ENCODE results near the gene STX2.
"Not testable (repeated sequence)": the region's sequence is repeated elsewhere in the genome, so short reads cannot be mapped to it uniquely, and the experiment has no call there.

STX2 gene

DNA sequence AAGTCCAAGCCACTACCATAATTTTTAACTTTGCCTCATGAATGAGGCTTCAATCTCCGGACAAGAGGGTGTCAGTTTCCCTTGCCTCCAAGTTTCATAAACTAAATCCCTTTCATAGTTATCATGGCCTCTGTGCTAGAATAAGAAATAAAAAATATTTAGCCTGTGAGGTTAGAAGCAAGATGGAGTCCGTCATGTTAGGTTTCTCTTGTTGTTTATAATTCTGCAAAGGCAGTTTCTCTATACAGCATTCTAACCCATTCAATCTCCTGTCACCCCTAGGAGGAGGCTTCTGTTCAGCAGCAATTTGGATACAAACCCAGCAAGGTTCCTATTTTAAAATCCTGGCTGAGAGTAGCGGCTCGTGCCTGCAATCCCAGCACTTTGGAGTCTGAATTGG lies 17.0 kb upstream of the STX2 start:
- in situ Hi-C loops (cut with MboI; ENCODE audit: low sequenced_read_pairs, unreplicated experiment), result no loop called here

GRCh38 chr12:130850418-130851021 lies 11.5 kb upstream of the STX2 start:
- no peak for TF ChIP-seq CTCF (IDR thresholded peaks at IDR 0.05; ENCODE audit: borderline replicate concordance, control extremely low read depth, extremely low read depth, insufficient read depth, missing control alignments)
- in situ Hi-C loops (cut with MboI; ENCODE audit: low sequenced_read_pairs, unreplicated experiment), result no loop called here

More for the DNA sequence above, 17.0 kb upstream of the STX2 start:
- DNase-seq (ENCODE audit: low spot score), result no peak
- TF ChIP-seq CTCF (IDR thresholded peaks at IDR 0.05; ENCODE audit: borderline replicate concordance, control extremely low read depth, extremely low read depth, insufficient read depth, missing control alignments), result no peak

GRCh38 chr12:130849561-130850417 lies 10.7 kb upstream of the STX2 start:
- no peak for TF ChIP-seq CTCF (IDR thresholded peaks at IDR 0.05; ENCODE audit: borderline replicate concordance, control extremely low read depth, extremely low read depth, insufficient read depth, missing control alignments)
- in situ Hi-C loops (cut with MboI; ENCODE audit: low sequenced_read_pairs, unreplicated experiment), result no loop called here
- no peak for DNase-seq (ENCODE audit: low spot score)

More at GRCh38 chr12:130850418-130851021, 11.5 kb upstream of the STX2 start:
- no peak for DNase-seq (ENCODE audit: low spot score)

- DNase-seq (ENCODE audit: low spot score), result not testable (repeated sequence)
These were observed 9.8 kb upstream of the STX2 start for GRCh38 chr12:130848785-130849305.

GRCh38 chr12:130848105-130848504 lies 9.1 kb upstream of the STX2 start:
- DNase-seq (ENCODE audit: low spot score); in situ Hi-C loops (cut with MboI; ENCODE audit: low sequenced_read_pairs, unreplicated experiment): not testable (repeated sequence)

More at GRCh38 chr12:130848785-130849305, 9.8 kb upstream of the STX2 start:
- in situ Hi-C loops (cut with MboI; ENCODE audit: low sequenced_read_pairs, unreplicated experiment), result not testable (repeated sequence)

DNA sequence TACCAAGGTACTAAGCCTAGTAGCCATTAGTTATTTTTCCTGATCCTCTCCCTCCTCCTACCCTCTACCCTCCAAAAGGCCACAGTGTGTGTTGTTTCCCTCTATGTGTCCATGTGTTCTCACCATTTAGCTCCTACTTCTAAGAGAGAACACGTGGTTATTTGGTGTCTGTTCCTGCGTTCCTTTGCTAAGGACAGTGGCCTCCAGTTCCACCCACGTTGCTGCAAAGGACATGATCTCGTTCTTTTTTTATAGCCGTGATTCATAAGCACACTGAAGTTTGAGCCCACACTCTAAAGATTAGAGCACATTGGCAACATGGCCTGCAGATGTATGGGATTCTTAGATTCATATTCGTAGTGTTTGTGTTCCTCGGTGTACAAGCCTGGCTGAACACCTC lies 8.1 kb upstream of the STX2 start:
- in situ Hi-C loops (cut with MboI; ENCODE audit: low sequenced_read_pairs, unreplicated experiment), result no loop called here
- no peak for TF ChIP-seq CTCF (IDR thresholded peaks at IDR 0.05; ENCODE audit: borderline replicate concordance, control extremely low read depth, extremely low read depth, insufficient read depth, missing control alignments)
- DNase-seq (ENCODE audit: low spot score), result no peak

GRCh38 chr12:130846369-130846768 lies 7.3 kb upstream of the STX2 start:
- in situ Hi-C loops (cut with MboI; ENCODE audit: low sequenced_read_pairs, unreplicated experiment), result no loop called here
- no peak for DNase-seq (ENCODE audit: low spot score)
- TF ChIP-seq CTCF (IDR thresholded peaks at IDR 0.05; ENCODE audit: borderline replicate concordance, control extremely low read depth, extremely low read depth, insufficient read depth, missing control alignments), result no peak

Measured in GM13976 (cell line).